RPMI8226 (cell line): ENCODE data around the gene DSTYK.
"Not testable (repeated sequence)": the region's sequence is repeated elsewhere in the genome, so short reads cannot be mapped to it uniquely, and the experiment has no call there.

Experiments used
- DNase-seq: peaks from one replicate; pipeline ENCODE4 v3.0.0-alpha.2; 2015

DSTYK gene

DNA sequence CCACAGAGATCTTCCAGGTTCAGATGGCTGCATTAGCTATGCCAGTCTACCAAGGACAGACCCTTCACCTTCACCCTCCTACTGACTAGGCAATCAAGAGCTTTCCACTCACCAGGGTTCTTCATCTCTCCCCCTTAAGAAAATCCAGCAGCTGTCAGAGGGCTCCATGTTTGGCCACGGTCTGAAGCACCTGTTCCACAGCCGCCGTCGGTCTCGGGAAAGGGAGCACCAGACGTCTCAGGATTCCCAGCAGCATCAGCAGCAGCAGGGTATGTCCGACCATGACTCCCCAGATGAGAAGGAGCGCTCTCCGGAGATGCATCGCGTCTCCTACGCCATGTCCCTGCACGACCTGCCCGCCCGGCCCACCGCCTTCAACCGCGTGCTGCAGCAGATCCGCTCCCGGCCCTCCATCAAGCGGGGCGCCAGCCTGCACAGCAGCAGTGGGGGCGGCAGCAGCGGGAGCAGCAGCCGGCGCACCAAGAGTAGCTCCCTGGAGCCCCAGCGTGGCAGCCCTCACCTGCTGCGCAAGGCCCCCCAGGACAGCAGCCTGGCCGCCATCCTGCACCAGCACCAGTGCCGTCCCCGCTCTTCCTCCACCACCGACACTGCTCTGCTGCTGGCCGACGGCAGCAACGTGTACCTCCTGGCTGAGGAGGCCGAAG, 30.0 kb upstream of the DSTYK start:
- DNase-seq: no peak

DNA sequence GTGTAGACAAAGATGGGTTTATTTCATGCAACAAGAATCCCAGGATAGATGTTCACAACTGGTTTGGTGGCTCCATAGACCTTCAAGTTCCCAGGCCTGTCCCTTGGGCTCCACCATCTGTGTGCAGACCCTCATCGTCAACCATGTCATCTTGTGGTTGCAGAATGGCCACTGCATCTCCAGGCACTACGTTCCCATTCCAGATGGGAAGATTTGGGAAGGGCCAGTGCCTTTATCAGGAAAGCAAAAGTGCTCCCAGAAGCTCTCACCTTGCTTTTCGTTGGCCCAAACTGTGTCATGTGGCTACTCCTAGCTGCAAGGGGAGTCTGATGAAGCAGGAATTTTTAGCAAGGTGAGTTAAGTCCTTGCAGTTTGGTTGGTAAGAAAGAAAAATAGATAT, 29.1 kb upstream of the DSTYK start:
- DNase-seq: no peak

DNA sequence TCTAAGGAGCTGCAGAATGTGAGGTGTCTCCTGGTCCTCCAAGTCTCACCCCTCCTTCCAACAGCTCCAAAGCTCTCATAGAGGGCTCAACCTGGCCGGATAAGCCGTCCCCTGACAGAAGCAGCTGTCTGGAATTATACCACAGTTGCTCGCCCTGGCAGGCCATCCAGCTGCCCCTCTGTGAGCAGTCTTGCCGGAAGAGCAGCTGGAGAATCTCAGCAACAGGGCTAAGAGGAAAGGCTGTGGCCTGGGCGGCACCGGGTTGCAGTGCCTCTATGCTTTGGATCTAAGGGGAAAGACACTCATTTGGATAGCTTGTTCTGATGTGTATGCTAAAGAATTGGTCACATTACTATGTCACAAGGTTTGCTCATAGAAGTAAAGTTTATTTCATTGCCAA, 28.6 kb upstream of the DSTYK start:
- no peak for DNase-seq

DNA sequence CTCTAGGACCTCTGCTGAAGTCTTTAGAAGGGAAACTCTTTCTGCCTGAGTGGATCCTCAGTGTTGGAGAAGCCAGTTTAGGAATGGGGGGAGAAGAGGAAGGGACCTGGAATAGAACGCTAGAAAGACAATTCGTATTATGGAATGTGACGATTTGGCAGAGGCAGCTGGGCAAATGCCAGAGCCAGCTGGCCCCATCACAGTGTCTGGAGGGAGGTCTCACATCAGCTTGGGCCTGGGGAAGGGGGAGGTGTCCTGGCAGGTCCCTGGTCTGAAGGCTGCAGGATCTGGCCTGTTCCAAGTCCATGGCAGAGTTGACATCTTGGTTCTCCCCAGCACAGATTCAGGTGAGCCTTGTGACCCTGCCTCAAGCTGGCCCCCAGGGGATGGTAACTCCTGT, 27.6 kb upstream of the DSTYK start:
- no peak for DNase-seq

DNA sequence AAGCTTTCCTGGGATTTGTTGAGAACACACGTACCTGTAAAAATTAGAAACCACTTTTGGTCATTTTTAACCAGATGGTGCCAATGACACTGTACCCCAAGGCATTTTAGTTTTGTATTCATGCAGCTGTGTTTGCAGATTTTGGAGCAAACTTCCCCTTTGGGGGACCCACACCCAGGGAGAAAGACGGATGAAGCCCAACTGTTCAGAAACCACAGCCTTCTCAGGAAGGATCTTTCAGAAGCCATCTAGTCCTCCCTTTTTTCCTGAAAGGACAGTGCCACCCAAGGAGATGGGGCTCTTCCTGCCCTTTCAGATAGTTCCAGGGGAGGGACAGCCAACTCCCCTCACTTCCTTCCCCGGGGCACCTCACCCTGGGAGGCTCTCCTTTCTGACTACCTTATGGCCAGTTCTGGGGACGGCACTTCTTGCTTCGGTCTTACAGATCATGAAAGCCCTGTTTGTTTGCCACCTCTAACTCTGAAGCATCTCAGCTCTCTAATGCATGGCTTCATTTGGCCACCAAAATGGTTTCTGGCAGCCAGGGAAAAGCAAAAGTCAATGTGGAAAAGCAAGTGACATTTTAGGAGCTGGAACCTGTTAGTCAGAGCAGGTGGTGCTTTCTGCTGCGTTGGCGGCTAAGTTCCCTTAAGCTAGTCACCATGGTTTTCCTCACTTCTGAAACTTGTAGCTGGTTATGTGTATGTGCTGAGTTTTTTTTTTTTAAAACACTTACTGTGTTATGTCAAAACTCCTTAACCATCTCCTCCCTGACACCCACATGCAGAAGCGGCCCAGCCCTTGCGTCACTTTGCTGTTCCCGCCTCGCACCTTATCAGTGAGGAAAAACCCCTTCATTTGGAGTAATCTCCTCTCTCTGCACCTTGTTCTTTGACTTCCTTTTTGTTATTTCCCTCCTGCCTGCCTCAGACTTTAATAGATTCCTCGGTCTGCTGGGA, 26.3 kb upstream of the DSTYK start:
- DNase-seq: peak; percentile 94

DNA sequence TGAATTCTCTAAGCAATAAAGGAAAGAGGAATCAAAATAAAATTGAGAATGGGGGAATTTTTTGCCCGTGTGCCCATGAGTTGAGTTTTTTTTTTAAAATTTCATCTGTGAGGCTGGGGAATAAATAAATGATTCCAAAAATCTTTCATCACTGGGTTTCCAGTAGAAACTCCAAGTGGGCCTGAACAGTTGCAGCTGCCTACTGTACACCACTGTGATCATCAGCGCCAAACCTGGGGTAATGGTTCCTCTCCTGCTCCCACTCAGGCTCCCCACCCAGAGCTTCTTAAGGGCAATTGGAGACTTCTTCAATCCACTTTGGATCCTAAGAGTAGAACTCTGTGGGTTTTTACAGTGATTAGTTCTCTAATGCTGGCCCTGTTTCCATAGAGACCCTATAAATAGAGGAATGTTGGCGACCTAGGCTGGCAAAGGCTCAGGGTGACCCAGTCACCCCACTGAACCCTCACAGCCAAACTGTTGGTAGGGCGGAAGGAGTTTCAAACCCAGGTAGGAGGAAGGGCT, 25.5 kb upstream of the DSTYK start:
- peak; percentile 74 for DNase-seq

DNA sequence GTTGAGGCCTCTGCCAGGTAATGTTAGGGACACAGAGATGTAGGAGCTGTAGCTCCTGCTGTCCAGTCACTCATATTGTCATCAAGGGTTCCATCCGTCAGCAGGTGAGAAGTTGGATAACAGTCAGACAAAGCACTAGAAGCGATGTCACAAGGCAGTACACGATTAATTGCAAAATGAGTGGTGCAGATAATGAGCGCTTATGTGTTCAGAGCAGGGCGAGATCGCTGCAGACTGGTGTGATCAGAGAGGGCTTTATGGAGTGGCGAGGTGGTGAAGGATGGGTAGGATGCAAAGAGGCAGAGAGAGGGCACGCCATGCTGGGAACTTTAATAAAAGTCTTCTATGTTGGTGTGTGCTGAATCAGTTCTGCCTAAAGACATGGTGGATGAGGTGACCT, 25.0 kb upstream of the DSTYK start:
- no peak for DNase-seq

DNA sequence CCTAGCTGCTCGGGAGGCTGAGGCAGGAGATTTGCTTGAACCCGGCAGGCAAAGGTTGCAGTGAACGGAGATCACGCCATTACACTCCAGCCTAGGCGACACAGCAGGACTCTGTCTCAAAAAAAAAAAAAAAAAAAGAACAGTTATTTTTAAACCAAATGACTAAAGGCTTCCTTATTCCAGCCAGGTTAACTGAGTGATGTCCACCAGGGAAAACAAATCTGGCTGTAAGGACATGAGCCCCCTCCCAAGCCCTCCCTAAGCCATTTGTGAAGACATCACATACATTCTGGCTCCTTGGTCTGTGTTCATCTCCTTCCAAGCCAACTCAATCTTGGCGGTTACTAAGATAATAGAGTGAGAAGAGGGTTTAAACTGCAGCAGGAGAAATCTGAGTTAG, 24.4 kb upstream of the DSTYK start:
- no peak for DNase-seq

DNA sequence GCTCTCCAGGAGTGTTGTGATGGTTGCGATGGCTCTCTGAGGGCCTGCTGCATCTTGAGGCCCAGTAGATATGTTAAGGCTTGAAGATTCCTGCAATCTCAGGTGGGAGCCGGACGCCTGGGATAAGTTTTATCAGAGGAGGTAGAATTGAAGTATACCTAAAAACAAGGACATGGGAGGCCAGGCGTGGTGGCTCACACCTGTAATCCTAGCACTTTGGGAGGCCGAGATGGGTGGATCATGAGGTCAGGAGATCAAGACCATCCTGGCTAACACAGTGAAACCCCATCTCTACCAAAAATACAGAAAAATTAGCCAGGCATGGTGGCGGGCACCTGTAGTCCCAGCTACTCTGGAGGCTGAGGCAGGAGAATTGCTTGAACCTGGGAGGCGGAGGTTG, 22.5 kb upstream of the DSTYK start:
- DNase-seq: not testable (repeated sequence)

DNA sequence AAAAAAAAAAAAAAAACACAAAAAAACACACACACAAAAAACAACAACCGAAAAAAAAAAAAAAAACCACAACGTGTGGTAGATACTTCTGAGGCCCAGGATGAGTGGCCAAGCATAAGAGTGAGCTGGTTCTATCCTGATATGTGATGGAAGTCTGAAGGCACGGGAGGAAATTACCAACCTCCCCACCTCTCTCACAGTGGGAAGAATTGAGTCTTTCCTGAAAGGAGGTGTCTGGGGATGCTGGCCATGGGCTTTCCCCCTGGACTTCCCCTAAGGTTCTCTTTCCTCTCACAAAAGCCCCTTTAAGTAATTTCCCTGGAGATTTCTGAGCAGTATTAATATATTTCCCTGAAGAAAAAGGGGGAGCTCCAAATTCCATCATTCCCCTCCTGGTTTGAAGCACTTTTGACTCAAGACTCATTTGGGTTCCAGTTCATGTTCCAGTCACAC, 21.5 kb upstream of the DSTYK start:
- DNase-seq: no peak

DNA sequence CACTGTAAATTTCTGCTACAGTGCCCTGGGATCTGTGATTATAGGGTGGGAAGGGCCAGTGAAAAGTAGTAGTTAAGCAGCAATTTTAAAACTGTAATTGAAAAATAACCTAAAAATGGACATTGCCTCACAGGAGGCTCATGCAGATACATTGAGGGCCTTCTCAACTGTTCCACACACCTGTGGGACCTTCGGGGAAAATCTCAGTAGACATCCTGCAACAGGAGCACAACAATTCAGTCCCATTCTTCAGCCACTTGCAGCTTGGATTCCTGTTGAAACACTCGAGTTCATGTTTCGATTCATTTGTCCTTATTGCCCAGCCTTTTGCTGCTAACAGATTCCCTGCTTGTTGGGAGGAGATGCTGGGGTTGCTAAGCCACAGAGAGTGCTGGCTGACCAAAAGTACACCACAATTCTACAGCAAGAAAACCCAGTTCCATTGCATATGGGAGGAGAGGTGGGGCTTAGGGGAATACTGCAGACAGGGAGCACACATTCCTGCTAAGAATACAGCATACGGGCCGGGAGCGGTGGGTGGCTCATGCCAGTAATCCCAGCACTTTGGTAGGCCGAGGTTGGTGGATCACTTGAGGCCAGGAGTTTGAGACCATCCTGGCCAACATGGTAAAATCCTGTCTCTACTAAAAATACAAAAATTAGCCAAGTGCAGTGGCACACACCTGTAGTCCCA, 20.8 kb upstream of the DSTYK start:
- no peak for DNase-seq

DNA sequence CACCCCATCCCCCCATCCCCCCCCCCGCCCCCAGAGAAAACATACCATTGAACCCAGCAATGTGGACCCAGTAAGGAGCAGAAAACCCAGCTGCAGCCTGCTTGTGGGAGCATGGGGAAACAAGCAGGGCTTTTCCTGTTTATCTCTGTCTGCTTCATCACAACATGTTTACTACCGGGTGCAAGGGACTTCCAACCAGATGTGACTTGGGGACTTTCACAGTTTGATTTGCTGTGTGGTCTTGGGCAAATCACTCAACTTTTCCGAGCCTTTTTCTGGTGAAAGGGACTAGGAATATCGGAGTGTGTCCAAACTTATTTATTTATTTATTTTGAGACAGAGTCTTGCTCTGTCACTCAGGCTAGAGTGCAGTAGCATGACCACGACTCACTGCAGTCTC, 19.5 kb upstream of the DSTYK start:
- DNase-seq: peak; percentile 40

DNA sequence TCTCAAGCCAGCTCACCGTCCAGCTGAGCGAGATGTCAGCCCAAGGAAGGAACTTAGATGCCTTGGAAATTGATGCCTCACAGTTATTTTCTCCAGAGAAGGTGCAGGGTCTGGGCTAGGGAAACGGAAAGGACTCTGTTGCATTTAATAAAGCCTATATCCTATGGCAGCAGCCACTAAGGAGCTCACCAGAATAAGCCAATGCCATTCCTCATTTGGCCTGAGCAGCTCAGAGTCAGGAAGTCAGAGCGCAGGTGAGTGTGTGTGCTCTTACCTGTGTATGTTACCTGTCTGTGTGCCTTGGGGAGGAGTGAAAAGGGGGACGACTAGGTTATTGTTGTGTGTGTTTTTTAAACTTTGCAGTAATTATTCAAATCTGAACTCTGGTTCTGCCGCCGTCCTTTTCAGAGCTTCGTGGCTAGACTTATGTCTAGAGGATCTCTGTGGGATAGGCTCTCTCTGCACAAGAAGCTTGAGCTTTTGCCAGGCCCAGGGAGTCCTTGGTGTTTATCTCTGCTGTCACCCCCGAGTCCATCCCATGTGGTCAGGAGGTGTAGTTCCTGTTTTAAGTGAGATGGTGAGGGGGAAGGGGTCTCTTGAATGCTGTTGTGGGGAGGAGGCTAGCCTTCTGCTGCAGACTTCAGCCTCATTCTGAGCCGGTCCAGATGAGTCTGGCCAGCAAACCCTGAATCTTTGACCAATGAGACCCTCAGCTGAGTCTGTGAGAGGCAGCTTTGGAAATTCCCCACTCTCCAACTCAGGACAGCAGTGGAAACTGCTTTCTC, 18.6 kb upstream of the DSTYK start:
- DNase-seq: peak; percentile 83

DNA sequence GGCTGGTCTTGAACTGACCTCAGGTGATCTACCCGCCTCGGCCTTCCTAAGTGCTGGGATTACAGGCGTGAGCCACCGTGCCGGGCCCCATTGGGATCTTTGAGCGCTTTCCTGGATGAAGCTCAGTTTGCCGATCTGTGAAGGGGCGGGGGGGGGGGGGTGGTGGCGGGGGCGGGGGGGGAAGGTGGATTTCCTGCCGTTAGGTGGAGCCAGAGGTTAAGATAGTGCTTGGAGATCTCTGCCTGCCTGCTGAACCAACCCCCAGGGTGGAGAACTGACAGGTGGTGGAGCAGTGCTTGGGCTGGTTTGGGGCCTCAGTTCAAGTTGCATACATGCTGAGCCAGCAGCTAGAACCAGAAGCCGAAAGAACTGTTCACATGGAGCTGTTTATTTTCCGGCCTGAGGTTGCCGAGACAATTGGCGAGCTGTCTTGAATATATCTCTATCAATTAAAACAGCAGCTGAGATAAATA, 17.9 kb upstream of the DSTYK start:
- DNase-seq: peak; percentile 98

DNA sequence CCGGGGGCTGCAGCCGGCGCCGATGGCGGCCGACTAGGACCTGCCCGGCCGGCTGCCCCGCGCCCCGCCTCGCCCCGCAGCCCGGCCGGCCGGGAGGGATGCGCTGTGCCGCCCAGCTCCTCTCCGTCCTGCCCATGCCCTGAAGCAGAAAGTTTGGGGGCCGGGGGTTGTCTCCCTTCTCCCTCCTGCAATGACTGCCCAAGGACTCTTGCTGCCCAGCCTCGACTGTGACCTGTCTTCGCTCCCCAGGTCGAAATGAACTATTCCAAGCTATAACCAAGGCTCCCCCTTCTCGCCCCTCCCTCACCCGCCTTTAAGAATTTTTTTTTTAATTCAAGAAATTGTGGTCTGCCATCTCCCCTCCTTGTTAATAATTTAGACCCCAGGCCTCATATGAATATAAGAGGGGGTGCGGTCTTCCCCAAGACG, 16.6 kb upstream of the DSTYK start:
- no peak for DNase-seq

DNA sequence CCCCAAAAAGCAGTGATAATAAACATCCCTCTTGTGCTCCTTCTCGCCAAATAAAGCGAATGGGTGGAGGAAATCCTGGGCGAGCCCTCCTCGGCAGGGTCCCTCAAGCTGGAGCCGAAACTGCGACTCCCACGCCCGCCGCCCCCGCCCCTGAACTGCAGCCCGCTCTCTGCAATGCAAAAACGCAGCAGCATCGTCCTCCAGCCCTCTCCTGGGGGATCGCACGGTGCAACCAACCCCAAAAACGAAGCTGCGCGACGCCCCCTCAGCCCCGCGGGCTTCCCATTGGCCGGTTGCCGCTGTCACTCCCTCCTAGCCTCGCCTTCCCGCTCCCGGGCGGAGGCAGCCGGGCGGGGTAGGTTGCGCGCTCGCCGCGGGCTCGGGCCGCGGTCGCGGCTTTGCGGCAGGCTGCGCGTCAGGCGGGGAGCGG, 16.1 kb upstream of the DSTYK start, which contains the start of gene TMCC2:
Gene TMCC2, plus strand, starts transcription at position 363 of the 430 bp plus-strand sequence. CDS start 619 bp downstream, outside the sequence.
- peak; percentile 96 for DNase-seq

DNA sequence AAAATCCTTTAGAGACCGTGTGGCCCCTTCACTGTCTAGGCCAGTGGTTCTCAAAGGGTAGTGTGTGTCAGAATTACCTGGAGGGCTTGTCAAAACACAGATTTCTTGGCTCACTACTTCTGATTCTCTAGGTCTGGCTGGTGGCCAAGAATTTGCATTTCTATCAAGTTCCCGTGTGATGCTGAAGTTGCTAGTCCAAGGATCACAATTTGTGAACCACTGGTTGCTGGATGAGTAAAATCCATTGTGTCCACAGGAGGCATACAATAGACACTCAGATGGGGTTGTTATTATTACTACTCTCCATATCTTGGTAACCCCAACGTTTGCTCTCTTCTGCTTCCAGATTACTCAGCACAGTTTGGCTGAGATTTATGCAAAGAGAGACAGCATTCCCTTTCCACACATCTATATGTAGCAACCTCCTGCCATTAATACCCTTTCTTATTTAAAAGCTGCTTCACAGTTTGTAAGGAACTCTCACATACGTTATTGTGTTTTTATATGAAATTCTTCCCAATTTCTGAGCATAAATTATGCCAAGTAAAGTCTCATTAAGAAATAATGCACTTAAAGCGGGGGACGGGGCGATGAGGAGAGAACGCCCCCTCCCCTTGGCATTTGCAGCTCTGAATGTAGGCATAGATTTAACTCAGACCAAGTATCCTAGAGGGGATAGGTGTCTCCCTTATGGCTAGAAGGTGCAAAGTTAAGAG, 15.5 kb upstream of the DSTYK start:
- DNase-seq: peak; percentile 93

DNA sequence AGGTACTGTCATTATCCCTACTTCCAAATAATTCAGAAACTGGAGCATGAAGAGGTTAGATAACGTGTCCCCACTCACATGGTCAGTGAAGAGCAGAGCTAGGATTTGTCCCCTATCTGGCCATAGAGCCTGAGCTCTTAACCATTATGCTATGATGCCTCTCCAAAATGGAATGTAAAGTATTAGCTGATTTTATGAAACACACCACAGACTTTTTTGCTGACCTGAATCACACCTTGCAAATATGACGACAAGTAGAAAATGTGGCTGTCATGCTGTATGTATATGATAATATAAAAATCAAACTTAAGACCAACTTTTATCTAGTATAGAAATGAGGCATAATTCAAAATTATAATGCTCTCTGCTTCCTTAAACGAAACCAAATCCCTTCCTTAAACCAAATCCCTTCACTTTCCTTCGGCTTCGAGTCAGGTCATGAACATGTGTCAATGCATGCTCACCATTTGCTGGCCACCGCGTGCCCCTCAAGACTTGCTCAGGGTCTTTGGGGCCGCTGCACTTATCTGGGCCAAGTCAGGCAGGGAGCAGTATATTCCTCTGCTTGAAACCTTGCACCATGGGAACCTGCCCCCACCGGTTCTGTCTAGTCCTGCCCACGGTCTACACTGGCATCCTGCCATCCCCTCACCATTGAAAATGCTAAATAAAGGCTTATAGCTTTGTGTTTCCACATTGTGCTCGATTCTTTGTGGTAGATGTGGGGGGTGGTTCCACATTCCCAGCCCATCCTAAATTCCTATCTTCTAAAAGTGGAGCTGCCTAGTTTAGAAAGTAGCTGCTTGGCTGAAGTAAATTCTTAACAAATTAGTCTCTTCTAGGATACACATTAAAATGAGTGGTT, 14.6 kb upstream of the DSTYK start:
- peak; percentile 86 for DNase-seq

DNA sequence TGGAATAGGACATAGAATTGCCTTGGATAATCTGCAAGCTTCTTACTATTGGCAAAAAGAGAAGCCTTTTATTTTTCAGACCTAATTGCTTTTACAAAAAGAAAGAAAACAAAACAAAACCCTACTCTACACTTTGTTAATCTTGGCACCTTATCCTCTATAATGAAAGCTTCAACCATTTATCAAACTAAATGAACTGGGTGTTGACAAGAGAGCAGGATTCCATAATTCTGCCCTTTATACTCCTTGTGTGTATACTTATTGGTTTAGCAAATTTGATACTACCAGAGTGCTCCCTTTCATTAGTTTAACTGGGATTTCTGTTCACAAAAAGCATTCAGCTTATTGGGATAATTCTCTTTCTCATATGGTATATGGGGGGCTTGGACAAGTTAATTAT, 13.2 kb upstream of the DSTYK start:
- no peak for DNase-seq

DNA sequence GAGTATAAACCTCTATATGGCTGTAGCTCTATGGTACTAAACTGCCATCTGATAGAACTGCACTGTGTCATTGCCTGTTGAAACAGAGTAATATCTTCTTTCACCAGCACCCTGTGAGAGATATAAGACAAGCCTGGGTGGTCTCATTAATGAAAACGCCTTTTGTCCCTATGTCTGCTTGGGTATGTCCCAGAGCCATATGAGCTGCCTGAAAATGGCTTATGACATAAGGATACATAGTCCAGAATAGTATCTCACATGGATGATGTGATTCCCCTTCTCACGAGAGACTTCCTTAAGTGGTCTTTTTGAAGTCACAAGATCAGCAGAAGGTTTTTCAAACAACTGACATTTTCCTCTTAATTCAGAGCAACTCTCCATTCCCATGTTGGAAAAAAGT, 8.9 kb upstream of the DSTYK start:
- no peak for DNase-seq
